Cerebellar cortex (tissue), 1 donor: ENCODE results near the gene UCK2.
A peak's percentile ranks its signal among the peaks of the same experiment; 100 is the strongest.

Experiments used
- DNase-seq: peaks from one replicate; pipeline ENCODE4 v3.0.0-alpha.2; 2015; ENCODE audit warnings: low spot score

Gene UCK2

GRCh38 chr1:165879946-165880345, 52.5 kb downstream of the UCK2 start:
- no peak for DNase-seq

- no peak for DNase-seq
These were observed 53.6 kb downstream of the UCK2 start for GRCh38 chr1:165880993-165881392.

DNA sequence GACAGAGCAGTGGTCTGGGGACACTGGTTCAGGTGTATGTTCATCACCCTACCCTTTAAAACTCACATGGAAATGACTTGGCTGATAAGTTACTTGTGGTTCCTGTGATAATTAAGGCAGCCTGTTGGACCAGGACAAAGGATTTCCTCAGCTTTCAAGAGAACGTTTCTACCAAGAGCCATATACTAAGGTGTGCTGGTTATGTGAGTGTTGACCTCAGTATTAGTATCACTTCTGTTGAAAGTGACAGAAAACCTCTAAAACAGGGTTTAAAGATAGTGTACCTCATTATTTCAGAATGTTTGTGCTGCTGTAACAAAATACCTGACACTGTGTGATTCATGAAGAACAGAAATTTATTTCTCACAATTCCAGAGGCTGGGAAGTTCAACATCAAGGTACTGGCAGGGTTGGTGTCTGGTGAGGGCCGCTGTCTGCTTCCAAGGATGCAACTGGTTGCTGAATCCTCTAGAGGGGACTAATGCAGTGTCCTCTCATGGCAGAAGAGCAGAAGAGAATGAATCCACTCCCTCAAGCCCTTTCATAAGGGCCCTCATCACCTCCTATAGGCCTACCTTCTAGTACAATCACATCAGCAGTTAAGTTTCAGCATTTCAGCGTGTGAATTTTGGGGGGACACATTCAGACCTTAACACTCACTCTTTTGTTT, 54.9 kb downstream of the UCK2 start:
- no peak for DNase-seq

DNA sequence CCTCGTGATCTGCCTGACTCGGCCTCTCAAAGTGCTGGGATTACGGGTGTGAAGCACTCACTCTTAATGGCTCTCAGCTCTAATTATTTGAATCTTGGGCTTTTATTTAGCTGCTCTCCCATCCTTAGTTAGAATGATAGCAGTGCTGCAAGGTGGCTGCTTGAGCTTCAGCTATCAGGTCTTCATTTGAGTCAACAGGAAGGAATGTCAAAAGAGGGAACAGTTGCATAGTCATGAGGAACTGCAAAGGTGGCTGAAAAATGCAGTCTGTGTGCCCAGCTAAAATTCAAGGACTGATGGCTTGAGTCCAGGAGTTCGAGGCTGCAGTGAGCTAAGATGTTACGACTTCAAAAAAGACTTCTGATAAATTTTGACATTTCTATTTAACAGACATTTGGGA, 55.6 kb downstream of the UCK2 start:
- DNase-seq: no peak

DNA sequence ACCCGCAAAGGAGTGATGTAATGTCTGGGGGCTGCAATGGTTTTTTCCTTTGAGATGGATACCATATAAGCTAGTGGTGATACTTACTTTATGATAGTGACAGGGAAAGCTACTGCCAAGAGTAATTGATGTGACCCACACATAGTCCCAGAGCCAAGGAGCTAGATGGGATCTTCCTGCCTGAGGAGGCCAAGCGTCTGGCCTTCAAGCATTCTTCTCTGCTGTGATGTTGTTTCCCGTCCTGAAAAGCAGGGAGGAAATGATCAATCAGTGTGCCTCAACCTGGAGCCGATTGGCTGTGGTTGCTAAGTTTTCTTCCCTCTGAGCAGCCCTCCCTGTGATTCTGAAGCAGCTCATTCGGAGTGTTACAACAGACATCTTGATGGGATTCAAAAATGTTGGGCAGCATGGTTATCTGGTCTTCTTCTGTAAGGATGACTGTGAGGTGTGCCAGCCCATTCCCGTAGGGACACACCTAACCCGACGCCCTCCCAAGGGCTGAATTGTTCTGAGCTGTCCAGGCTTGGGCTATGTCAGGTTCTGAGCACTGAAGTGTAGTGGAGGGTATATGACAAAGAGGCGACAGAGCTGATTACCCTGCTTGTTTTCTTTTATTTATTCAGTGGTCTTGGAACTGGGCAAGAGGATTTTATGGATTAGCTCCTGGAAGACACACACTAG, 56.7 kb downstream of the UCK2 start:
- DNase-seq: no peak

- no peak for DNase-seq
These were observed 57.4 kb downstream of the UCK2 start for GRCh38 chr1:165884690-165885304.

DNA sequence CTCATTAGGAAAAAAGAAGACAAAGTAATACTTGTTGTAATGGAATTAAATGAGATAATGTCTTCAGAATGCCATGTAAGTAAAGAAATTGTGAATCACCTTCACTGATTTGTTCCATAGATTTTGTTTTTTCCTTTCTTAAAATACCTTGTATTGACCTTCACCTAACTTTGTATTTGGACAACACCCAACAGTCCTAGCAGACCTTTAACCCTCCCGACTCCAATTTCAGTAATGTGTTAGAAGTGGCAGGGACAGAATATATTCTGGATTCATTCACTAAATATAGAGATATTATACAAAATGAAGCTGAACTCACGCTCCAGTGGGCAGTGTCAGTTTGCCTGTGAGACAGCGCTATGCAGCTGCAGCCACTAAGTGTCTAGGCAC, 57.9 kb downstream of the UCK2 start:
- DNase-seq: no peak

DNA sequence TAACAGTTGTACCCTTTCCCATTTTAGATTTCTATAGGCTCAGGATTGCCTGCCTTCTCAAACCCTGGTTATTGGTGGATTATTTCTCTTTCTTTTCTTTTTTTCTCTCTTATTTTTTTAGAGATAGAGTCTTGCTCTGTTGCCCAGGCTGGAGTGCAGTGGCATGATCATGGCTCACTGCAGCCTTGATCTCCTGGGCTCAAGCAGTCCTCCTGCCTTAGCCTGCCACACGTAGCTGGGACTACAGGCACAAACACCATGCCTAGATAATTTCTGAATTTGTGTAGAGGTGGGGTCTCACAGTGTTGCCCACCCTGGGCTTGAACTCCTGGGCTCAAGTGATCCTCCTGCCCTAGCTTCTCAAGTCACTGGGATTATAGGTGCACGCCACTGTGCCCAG, 58.8 kb downstream of the UCK2 start:
- no peak for DNase-seq

- no peak for DNase-seq
These were observed 59.6 kb downstream of the UCK2 start for GRCh38 chr1:165886983-165887382.

DNA sequence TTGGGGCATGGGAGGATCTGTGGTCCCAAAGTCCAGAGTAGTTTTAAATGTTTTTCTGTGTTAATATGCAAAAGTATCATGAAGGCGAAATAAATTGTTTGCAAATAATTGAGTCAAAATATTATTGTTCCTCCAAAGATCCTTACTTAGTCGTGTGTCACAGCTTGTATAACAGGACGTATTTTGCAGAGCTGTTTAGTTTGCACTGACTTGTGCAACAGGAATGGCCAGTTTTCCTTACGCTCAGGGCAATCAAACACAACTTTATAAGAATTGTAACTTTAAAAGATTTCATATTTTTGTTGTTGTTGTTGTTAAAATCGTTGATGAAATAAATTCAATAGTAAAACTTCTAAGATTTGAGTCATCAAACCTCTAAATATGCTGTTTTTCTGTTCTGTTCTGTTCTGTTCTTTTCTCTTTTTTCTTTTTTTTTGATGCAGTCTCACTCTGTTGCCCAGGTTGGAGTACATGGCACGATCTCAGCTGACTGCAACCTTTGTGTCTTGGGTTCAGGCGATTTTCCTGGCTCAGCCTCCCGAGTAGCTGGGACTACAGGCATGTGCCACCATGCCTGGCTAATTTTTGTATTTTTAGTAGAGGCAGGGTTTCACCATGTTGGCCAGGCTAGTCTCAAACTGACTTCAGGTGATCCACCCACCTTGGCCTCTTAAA, 60.6 kb downstream of the UCK2 start:
- no peak for DNase-seq

- DNase-seq: no peak
These were observed 61.1 kb downstream of the UCK2 start for GRCh38 chr1:165888552-165888920.

- DNase-seq: no peak
These were observed 63.3 kb downstream of the UCK2 start for GRCh38 chr1:165890684-165891083.

DNA sequence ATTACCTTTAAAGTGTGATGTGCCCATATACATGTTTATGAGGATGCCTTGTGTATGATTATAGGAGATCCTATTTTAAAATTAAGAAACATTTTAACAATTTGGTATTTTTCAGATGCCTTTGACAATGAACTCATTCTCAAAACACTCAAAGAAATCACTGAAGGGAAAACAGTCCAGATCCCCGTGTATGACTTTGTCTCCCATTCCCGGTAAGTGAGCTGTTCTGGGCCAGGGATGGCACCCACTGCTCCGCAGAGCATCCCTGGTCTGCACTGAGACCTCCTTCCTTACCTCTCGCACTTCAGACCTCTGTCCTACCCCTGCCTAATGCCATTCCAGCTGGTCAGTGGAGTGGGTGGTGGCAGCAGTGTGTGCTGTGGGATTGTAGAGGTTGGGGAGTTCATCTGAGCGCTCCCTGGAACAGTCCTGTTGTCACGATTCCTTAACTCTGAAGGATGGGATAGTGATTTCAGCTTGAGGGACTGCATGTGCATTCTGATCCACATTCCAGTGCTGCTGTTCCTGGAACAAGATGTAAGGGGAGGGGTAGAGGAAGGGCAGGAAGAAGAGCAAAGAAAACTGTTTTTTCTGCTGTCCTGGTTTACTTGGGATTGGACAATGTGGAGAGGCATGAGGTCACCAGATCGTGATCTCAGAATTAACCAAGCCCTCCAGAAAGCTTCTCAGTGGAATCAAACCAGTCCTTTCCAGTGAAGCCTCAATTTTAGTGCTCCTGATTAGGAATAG, 63.9 kb downstream of the UCK2 start:
- DNase-seq: no peak

DNA sequence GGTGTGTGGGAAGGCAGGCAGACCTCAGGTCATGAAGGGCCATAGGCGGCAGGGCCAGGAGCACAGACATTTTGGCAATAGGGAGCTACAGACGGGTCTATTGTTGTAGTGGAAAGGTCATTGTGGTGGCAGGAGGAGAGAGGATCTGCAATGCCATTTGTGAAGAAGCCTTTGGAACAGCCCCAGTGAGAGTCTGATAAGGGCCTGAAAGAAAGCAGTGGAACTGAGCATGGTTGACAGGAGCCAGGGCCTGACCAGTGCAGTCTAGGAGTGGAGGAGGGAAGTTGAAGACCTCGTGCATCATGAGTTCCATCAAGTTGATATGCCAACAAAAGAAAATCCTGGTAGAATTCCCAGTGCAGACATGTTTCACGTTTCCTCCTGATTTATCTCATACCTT, 65.5 kb downstream of the UCK2 start:
- DNase-seq: no peak

GRCh38 chr1:165893507-165893906, 66.1 kb downstream of the UCK2 start:
- no peak for DNase-seq

DNA sequence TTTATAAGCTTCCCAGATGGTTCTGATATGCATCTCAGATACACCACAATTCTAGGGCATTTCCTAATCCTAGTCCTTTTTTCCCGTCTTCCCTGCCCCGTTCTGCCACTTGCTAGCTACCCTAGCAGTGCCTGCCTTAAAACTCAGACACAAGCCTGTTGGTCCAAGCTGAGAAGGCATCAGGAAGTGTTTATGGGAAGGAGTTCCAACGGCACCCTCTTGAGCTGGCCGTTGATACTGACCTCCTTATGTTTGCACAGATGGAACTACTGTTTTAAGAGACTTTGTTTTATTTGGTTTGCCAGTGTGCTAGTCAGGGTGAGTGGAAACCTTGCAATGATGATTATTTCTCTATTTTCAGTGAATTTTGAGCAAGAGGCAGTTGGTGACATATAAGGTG, 67.2 kb downstream of the UCK2 start:
- peak; percentile 87 for DNase-seq

GRCh38 chr1:165895451-165895871, 68.0 kb downstream of the UCK2 start:
- no peak for DNase-seq

DNA sequence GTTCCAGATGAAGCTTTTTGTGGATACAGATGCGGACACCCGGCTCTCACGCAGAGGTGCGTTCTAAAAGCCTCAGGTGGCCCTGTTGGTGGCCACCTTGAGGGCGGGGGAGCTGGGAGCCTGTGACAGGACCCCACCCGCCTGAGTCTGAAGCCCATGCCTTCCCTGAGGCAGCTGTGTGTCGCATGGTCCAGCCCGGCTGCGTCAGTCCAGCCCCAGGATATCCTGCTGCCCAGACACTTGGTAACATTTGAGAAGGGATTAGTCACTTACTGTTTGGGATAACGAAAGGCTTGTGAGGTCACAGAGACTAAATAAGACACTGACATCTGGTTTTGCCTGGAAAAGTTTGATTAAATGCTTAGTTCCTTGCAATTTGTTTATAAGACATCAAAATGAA, 68.9 kb downstream of the UCK2 start:
- no peak for DNase-seq

- DNase-seq: no peak
These were observed 70.2 kb downstream of the UCK2 start for GRCh38 chr1:165897326-165898303.

DNA sequence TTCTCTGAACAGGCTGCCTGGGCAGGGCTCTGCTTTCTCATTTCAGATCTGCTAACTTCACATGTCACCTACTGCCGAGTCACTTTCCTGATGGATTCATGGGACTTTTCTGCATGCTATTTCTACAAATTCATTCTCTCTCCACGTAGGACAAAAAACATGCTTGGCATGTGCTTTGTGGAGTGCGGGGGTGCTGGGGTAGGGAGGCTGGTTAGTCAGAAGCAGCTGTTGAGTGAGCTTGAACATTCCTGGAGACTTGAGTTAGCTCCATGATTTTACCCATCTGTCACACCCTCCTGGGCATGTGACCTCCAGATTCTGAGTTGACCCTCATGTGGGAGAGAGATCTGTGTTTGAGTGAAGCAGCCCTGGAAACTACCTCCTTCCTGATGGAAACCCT, 71.4 kb downstream of the UCK2 start:
- DNase-seq: no peak

GRCh38 chr1:165899461-165899941, 72.1 kb downstream of the UCK2 start:
- peak; percentile 69 for DNase-seq
